DOHH2 (cell line): ENCODE data around the gene DIP2C.

Source experiments
- CTCF ChIP-seq: fragments of 200-600 bp; sonication (generic); IDR thresholded peaks from one replicate; pipeline ENCODE4 v1.5.1; 2014; ENCODE audit warnings: antibody characterized with exemption, mild to moderate bottlenecking, low read depth, low read length; ENCODE audit not compliant: poor library complexity, severe bottlenecking
- EZH2phosphoT487 ChIP-seq: fragments of 200-600 bp; sonication (generic); IDR thresholded peaks from 2 replicates; pipeline ENCODE4 v1.6.1; 2017; ENCODE audit warnings: borderline replicate concordance, mild to moderate bottlenecking, antibody characterized with exemption, low read length, moderate library complexity, mixed read lengths

- TF ChIP-seq CTCF: no peak
- TF ChIP-seq EZH2phosphoT487: no peak
These were observed 307.7 kb downstream of the DIP2C start for GRCh38 chr10:381805-382204.
